Lower lobe of right lung (tissue), 2 donors: ENCODE data around the gene CHRNB1. TPM values are rescaled to one million over a fixed set of nuclear protein-coding genes. Genes with fewer than 3 reads are reported as not detected.

ENCODE experiments used
- ATAC-seq, 2 donors: fragments of 200-7000 bp; cut with Tn5 transposase; one replicate each; pipeline ENCODE4 v1.9.1; 2020 to 2022; ENCODE audit warnings: mild to moderate bottlenecking in 2 of 2, moderate library complexity in 2 of 2
- DNase-seq: peaks from one replicate; pipeline ENCODE4 v3.0.0-alpha.2; 2020
- H3K27ac ChIP-seq: fragments of 200-600 bp; one replicate; pipeline ENCODE4 v1.8.0; 2022
- H3K27me3 ChIP-seq: fragments of 200-600 bp; one replicate; pipeline ENCODE4 v1.8.0; 2022; ENCODE audit warnings: low read depth
- H3K36me3 ChIP-seq: fragments of 200-600 bp; one replicate; pipeline ENCODE4 v1.8.0; 2022; ENCODE audit warnings: mild to moderate bottlenecking
- H3K4me1 ChIP-seq: fragments of 200-600 bp; one replicate; pipeline ENCODE4 v1.8.0; 2022
- H3K4me3 ChIP-seq: fragments of 200-600 bp; one replicate; pipeline ENCODE4 v1.8.0; 2022; ENCODE audit warnings: mild to moderate bottlenecking
- H3K9me3 ChIP-seq: fragments of 200-600 bp; one replicate; pipeline ENCODE4 v1.8.0; 2022
- intact Hi-C: fragments of 100-400 bp; cut with DNase I; formaldehyde crosslinking; loops from one replicate; pipeline ENCODE4 v1.11.0; 2022
- total RNA-seq: library from RNA; stranded (reverse); fragmentation: NEBNext Ultra II Directional; extraction: Animal tissue kit (Norgen Biotek cat#: 25700); gene quantifications from one replicate; pipeline ENCODE4 v1.2.1, GENCODE V29; 2021
- TF ChIP-seq, protein P1 (sequence below): fragments of 200-600 bp; IDR thresholded peaks from one replicate; pipeline ENCODE4 v1.8.0; 2022; ENCODE audit warnings: antibody characterized with exemption, mild to moderate bottlenecking
- donor health status: DM: no; HTN: yes; CAD: no; lungs with severe emphysema.

Gene CHRNB1
- total RNA-seq, 1 donor from 2014 or later = 8.4 TPM

DNA sequence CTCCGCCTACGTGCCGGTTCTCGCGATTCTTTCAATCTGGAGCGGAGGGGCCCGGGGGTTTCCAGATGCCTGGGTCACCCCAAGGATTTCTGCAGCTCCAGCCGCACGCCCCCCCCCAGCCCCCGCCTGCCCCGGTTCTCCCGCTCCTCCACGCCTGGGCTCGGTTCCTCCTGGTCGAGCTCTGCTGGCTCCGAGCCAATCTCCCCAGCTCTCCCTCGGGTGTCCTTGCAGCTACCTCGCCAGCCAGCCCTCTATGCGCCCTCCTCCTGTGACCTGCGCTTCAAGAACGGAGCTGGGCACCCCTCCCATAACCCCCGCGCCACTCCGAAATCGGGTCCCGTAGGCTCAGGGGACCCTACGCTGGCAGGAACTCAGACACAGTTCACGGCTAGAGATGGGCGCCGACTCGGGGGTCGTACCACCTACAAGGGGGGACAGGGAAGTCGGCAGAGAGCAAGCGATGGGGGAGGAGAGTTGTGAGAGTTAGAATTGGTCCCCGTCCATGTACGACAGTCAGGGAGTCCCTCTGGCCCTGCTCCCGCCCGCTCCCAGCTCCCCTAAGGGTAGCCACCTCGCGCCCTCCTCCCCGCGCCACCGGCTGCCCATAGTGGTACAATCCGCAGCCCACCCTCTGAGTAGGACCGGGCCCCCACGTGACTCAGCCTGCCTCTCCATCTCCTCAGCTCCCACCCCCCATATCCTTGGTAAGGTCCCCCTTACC is 4.6 kb upstream of the CHRNB1 start:
- DNase-seq (peak; percentile 72), ATAC-seq (no peak)
- Histone ChIP-seq H3K9me3 (no peaks in the 10 kb centered on the region), H3K36me3 (no peaks in the 10 kb centered on the region), H3K4me1 (peaks cover 63% of the 10 kb centered on the region), H3K4me3 (peak overlapping the region; percentile 43), H3K27me3 (peaks cover 43% of the 10 kb centered on the region), H3K27ac (no peak overlapping the region)
- TF ChIP-seq, protein P1, sequence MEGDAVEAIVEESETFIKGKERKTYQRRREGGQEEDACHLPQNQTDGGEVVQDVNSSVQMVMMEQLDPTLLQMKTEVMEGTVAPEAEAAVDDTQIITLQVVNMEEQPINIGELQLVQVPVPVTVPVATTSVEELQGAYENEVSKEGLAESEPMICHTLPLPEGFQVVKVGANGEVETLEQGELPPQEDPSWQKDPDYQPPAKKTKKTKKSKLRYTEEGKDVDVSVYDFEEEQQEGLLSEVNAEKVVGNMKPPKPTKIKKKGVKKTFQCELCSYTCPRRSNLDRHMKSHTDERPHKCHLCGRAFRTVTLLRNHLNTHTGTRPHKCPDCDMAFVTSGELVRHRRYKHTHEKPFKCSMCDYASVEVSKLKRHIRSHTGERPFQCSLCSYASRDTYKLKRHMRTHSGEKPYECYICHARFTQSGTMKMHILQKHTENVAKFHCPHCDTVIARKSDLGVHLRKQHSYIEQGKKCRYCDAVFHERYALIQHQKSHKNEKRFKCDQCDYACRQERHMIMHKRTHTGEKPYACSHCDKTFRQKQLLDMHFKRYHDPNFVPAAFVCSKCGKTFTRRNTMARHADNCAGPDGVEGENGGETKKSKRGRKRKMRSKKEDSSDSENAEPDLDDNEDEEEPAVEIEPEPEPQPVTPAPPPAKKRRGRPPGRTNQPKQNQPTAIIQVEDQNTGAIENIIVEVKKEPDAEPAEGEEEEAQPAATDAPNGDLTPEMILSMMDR = no peak
- intact Hi-C loops = no loop called here

DNA sequence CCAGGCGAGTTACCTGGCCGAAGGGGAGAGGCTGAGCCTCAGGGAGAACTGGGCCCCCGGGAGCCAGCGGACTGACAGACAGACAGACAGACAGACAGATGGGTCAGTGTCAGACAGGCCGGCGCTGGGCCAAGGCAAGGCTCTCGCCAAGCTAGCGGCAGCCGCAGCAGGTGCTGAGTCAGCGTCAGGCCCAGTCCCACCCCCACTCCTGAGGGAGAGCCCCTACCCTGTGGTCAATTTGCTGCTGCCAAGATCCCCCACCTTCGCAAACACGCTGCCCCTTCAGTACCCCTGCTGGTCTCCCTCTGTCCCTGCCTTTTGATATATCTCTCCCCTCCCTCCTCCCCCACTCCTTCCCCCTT is 4.0 kb upstream of the CHRNB1 start:
- H3K9me3 ChIP-seq = no peaks in the 10 kb centered on the region
- no peak overlapping the region for H3K27ac ChIP-seq
- H3K27me3 ChIP-seq = peaks cover 47% of the 10 kb centered on the region
- TF ChIP-seq, protein P1 = no peak
- intact Hi-C loops = no loop called here
- ATAC-seq (no peak), DNase-seq (no peak)
- no peaks in the 10 kb centered on the region for H3K36me3 ChIP-seq
- no peak overlapping the region for H3K4me3 ChIP-seq
- H3K4me1 ChIP-seq = peaks cover 64% of the 10 kb centered on the region

DNA sequence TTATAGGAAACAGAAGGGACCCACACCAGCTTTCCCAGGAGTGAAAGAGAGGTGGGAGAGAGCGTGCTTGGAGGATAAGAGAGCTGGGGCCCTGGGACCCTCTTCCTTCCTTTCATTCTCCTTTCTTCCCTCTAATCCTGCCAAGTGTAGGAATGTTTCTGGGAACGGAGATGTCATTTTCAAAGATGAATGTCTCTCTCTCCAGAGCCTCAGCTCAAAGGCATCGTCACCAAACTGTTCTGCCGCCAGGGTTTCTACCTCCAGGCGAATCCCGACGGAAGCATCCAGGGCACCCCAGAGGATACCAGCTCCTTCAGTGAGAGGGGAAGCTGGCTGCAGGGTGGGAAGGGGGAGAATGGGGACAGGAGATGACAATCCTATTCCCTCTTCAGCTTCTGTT is 3.6 kb upstream of the CHRNB1 start:
- DNase-seq (no peak), ATAC-seq (no peak)
- H3K9me3 ChIP-seq = no peaks in the 10 kb centered on the region
- peaks cover 49% of the 10 kb centered on the region for H3K27me3 ChIP-seq
- no peak overlapping the region for H3K27ac ChIP-seq
- H3K4me1 ChIP-seq = peaks cover 61% of the 10 kb centered on the region
- intact Hi-C loops = no loop called here
- TF ChIP-seq, protein P1 = no peak
- H3K36me3 ChIP-seq = no peaks in the 10 kb centered on the region
- no peak overlapping the region for H3K4me3 ChIP-seq

DNA sequence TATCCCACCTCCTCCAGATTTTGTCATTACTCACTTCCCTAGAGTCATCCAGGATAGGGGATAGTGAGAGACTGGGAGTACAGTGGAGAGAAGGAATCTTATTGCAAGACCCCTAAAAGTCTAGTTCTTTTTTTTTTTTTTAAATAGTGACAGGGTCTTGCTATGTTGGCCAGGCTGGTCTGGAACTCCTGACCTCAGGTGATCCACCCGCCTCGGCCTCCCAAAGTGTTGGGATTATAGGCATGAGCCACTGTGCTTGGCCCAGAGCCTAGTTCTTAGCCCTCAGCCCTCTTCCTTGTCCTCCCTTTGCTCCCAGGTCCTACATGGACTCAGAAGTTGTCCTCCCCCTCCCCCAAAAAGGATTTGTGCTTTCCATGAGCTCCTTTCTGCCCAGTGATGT is 2.7 kb upstream of the CHRNB1 start:
- intact Hi-C loops = no loop called here
- TF ChIP-seq, protein P1 = no peak
- no peak overlapping the region for H3K4me3 ChIP-seq
- H3K27me3 ChIP-seq = peaks cover 58% of the 10 kb centered on the region
- DNase-seq (no peak), ATAC-seq (no peak)
- H3K36me3 ChIP-seq = no peaks in the 10 kb centered on the region
- peaks cover 59% of the 10 kb centered on the region for H3K4me1 ChIP-seq
- H3K9me3 ChIP-seq = no peaks in the 10 kb centered on the region
- no peak overlapping the region for H3K27ac ChIP-seq

DNA sequence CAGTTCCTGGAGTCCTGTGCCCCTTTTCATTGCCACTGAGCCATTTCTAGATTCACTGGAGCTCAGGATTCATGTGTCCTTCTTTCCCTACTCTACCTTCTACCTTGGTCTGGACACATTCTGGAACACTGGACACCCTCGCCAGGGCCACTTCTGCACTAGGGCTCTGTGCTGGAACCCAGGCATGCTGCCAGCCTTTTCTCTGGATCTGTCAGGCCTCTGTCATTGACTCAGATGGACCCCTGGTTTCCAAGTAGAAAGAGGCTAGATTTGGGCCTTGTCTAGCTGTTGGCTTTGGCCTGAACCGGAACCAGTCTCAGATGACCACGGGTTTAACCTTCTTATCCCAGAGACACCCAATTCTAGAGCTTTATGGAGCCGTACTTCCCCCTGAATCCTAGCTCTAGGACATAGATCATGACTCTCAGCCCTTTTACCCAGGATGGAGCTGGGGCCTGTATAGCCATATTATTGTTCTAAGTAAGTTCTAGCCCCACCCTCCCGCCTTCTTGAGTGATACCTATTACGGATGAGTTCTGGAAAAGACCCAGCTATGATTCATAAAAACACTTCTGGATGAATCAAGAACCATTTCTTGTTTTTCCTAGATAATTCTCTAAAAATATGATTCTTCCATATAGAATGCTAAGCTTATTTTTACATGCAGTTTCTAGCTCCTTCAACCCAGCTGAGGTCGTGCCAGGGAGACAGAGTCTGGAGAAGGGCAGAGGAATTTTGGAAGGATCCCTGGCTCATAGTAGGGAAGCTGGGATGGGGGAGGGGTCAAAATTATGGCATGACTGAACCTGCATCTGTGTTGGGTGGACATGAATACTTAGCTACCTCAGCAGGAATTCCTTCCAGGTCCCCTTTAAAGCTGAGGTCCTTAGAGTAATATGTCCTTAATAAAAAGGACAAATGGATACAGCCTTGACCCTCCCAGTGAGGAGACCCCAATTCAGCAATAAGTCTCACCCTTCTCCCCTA is 1.1 kb upstream of the CHRNB1 start:
- TF ChIP-seq, protein P1 = no peak
- intact Hi-C loops = no loop called here
- no peak overlapping the region for H3K27ac ChIP-seq
- H3K9me3 ChIP-seq = no peaks in the 10 kb centered on the region
- peaks cover 66% of the 10 kb centered on the region for H3K27me3 ChIP-seq
- H3K4me1 ChIP-seq = peaks cover 42% of the 10 kb centered on the region
- H3K36me3 ChIP-seq = no peaks in the 10 kb centered on the region
- no peak overlapping the region for H3K4me3 ChIP-seq
- no peak for ATAC-seq
- DNase-seq = no peak
